ENCODE measurements around the gene STPG4. TPM values are rescaled to one million over a fixed set of nuclear protein-coding genes. Genes with fewer than 3 reads are reported as not detected.

STPG4 gene
- total RNA-seq, 4 donors from 2014 or later = not detected

GRCh38 chr2:47037678-47038077 is 117.4 kb downstream of the STPG4 start:
- Histone ChIP-seq H3K9me3 (no peaks in the 10 kb centered on the region), H3K27me3 (no peaks in the 10 kb centered on the region), H3K4me3 (no peak overlapping the region), H3K36me3 (peaks cover 0 to 4% (median 2%) of the 10 kb centered on the region in 4 donors), H3K4me1 (peaks cover 72 to 100% (median 100%) of the 10 kb centered on the region in 4 donors), H3K27ac (replicated peaks in 1 of 4) (peak overlapping the region; percentile 84 to 97 (median 92))
- 85% methylated on average over 9 of the region's 9 CpGs for WGBS
- intact Hi-C loops (cut with DNase I) = no loop called here
- TF ChIP-seq POLR2AphosphoS5 (IDR thresholded peaks at IDR 0.05) (no peak), EP300 (IDR thresholded peaks at IDR 0.05) (no peak), CTCF (IDR thresholded peaks at IDR 0.05) (no peak), POLR2A (IDR thresholded peaks at IDR 0.05; ENCODE audit: low read depth) (no peak)
- no peak for DNase-seq (ENCODE audit: extremely low spot score)

Other genes starting within 250 kb of the STPG4 start
- gene MCFD2, start 239.5 kb downstream of the STPG4 start, total RNA-seq = 10 to 100 TPM; 61.9 to 89.5 (median 74.2) TPM
- gene TTC7A, start 214.1 kb downstream of the STPG4 start, total RNA-seq = 10 to 100 TPM; 17.1 to 38.0 (median 24.8) TPM
- 1,000 to 10,000 TPM in 1 of 4 donors, 100 to 1,000 TPM in 3; 583 to 1,083 (median 785) TPM for gene CALM2, start 21.2 kb upstream of the STPG4 start, total RNA-seq
- gene EPCAM, start 214.0 kb upstream of the STPG4 start, total RNA-seq = not detected
- gene MSH2, start 247.8 kb upstream of the STPG4 start, total RNA-seq = 1 to 10 TPM; 5.6 to 9.9 (median 7.6) TPM

Measured in esophagus muscularis mucosa (tissue), 4 donors.